ENCODE measurements around the gene GALNT17.

- no peak for TF ChIP-seq CTCF (IDR thresholded peaks at IDR 0.05)
- TF ChIP-seq POLR2A (IDR thresholded peaks at IDR 0.05): no peak
- no peak for TF ChIP-seq EP300 (IDR thresholded peaks at IDR 0.05)
Observed at GRCh38 chr7:71461572-71461971, 329.6 kb downstream of the GALNT17 start.
